IgD-negative memory B cell (primary cell): ENCODE data around the gene ROBO3. TPM values are rescaled to one million over a fixed set of nuclear protein-coding genes. Genes with fewer than 3 reads are reported as not detected.

Source experiments
- H3K27ac Mint-ChIP-seq, 3 donors: one replicate each; pipeline ENCODE4 v1.8.0; 2020 to 2022; ENCODE audit warnings: mild to moderate bottlenecking in 3 of 3, mixed read lengths in 3 of 3, moderate library complexity in 1 of 3
- H3K27me3 Mint-ChIP-seq: one replicate; pipeline ENCODE4 v1.8.0; 2021; ENCODE audit warnings: mixed read lengths
- H3K36me3 Mint-ChIP-seq: one replicate; pipeline ENCODE4 v1.8.0; 2020; ENCODE audit warnings: mild to moderate bottlenecking, mixed read lengths
- H3K4me1 Mint-ChIP-seq, 3 donors: one replicate each; pipeline ENCODE4 v1.8.0; 2020 to 2022; ENCODE audit warnings: mixed read lengths in 3 of 3, mild to moderate bottlenecking in 1 of 3
- H3K4me3 Mint-ChIP-seq, 4 donors: one replicate each; pipeline ENCODE4 v1.8.0; 2020 to 2022; ENCODE audit warnings: mild to moderate bottlenecking in 4 of 4, mixed read lengths in 4 of 4, moderate library complexity in 3 of 4
- H3K9me3 Mint-ChIP-seq, 3 donors: one replicate each; pipeline ENCODE4 v1.8.0; 2020 to 2021; ENCODE audit warnings: mixed read lengths in 3 of 3, mild to moderate bottlenecking in 1 of 3
- polyA plus RNA-seq: library from polyadenylated mRNA; unstranded; fragments of 300-500 nt; fragmentation: Illumina TruSeq; gene quantifications from one replicate; pipeline ENCODE4 v1.2.3, GENCODE V29; 2021

Gene ROBO3
- polyA plus RNA-seq, 1 donor from 2014 or later: not detected

- no peaks in the 10 kb centered on the region for H3K36me3 Mint-ChIP-seq
- H3K27ac Mint-ChIP-seq: no peak overlapping the region
- H3K27me3 Mint-ChIP-seq: peaks cover 20% of the 10 kb centered on the region
- H3K4me1 Mint-ChIP-seq: no peaks in the 10 kb centered on the region
- no peak overlapping the region for H3K4me3 Mint-ChIP-seq
- H3K9me3 Mint-ChIP-seq: no peaks in the 10 kb centered on the region
Measured at GRCh38 chr11:124886978-124887666, 21.9 kb downstream of the ROBO3 start.

DNA sequence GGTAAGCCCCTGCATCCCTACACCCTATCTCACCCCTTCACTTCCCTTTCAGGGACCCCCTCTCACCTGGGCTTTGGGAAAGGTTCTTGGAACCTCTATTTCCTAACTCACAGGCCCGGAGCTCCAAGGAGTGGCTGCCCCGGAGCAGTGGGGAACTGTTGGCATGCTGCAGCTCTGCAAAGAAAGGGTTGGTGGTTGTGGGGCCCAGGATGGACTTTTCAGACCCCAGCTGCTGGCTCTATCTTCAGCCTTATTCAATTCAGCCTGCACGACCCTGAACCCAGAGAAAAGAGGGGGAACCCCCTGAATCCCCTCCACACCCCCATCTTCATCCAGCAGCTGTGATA lies 22.4 kb downstream of the ROBO3 start:
- Mint-ChIP-seq H3K27me3 (peaks cover 23% of the 10 kb centered on the region), H3K36me3 (no peaks in the 10 kb centered on the region), H3K4me1 (no peaks in the 10 kb centered on the region), H3K27ac (no peak overlapping the region), H3K4me3 (no peak overlapping the region), H3K9me3 (no peaks in the 10 kb centered on the region)

- Mint-ChIP-seq H3K27ac (no peak overlapping the region), H3K9me3 (no peaks in the 10 kb centered on the region), H3K4me3 (no peak overlapping the region), H3K27me3 (peaks cover 19% of the 10 kb centered on the region), H3K4me1 (no peaks in the 10 kb centered on the region), H3K36me3 (no peaks in the 10 kb centered on the region)
Measured at GRCh38 chr11:124889191-124890091, 24.2 kb downstream of the ROBO3 start.

DNA sequence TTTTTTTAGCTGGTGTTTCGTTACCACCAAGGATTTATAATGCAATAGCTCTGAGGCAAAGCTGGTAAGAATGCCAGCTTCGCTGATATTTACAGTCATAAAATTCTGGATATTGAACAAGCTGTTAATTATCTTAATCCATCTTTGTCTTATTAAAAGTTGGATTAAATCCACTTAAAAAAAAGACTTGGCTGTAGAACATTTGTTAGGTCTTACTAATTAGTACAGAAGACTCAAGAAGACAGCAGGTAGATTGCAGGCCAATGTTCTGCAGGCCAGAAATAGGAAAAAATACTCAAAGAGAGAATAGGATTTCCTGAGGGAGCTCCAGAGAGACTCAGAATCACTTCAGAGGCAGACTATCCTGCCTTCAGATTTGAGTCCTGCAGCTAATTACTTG lies 24.9 kb downstream of the ROBO3 start:
- Mint-ChIP-seq H3K36me3 (no peaks in the 10 kb centered on the region), H3K4me1 (no peaks in the 10 kb centered on the region), H3K27me3 (peaks cover 13% of the 10 kb centered on the region), H3K4me3 (no peak overlapping the region), H3K9me3 (no peaks in the 10 kb centered on the region), H3K27ac (no peak overlapping the region)

DNA sequence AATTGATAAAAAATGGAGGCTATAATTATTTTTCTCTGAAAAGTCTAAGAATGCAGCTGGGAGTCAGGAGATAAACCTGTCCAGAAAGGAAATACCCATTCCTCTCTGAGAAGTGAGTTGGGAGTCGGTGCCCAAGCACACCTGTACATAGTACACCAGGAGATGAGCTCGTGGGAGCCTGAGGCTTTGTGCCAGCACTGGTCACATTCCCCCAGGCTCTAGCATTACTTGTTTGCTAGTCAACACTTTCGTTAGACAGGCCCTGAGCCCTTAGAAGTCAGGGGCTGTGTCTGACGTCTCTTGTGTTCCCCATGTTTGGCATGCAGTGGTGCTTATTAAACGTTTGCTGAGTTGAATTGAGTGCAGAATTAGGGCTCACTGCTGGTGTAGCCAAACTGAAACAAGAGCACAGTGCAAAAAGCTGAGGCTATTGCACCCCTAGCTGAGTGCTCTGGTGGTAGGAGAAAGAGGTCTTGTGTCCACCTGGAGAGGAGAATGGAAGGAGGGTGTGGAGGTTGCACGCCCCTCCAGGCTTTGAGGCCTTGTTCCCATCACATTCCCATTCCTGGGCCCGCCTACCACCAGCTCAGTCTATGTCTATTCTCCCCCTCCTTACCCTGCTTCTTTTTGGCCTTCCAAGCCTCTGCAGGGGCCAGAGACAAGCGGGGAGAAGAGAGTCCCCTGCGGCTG lies 25.6 kb downstream of the ROBO3 start:
- Mint-ChIP-seq H3K4me3 (no peak overlapping the region), H3K9me3 (no peaks in the 10 kb centered on the region), H3K27ac (no peak overlapping the region), H3K36me3 (no peaks in the 10 kb centered on the region), H3K4me1 (no peaks in the 10 kb centered on the region), H3K27me3 (peaks cover 7% of the 10 kb centered on the region)

GRCh38 chr11:124891373-124891861 lies 26.2 kb downstream of the ROBO3 start:
- Mint-ChIP-seq H3K4me1 (no peaks in the 10 kb centered on the region), H3K27ac (no peak overlapping the region), H3K36me3 (no peaks in the 10 kb centered on the region), H3K4me3 (no peak overlapping the region), H3K9me3 (no peaks in the 10 kb centered on the region), H3K27me3 (peaks cover 8% of the 10 kb centered on the region)

GRCh38 chr11:124892146-124892545 lies 26.9 kb downstream of the ROBO3 start:
- no peak overlapping the region for H3K4me3 Mint-ChIP-seq
- peaks cover 11% of the 10 kb centered on the region for H3K27me3 Mint-ChIP-seq
- no peak overlapping the region for H3K27ac Mint-ChIP-seq
- no peaks in the 10 kb centered on the region for H3K4me1 Mint-ChIP-seq
- H3K9me3 Mint-ChIP-seq: no peaks in the 10 kb centered on the region
- H3K36me3 Mint-ChIP-seq: no peaks in the 10 kb centered on the region

DNA sequence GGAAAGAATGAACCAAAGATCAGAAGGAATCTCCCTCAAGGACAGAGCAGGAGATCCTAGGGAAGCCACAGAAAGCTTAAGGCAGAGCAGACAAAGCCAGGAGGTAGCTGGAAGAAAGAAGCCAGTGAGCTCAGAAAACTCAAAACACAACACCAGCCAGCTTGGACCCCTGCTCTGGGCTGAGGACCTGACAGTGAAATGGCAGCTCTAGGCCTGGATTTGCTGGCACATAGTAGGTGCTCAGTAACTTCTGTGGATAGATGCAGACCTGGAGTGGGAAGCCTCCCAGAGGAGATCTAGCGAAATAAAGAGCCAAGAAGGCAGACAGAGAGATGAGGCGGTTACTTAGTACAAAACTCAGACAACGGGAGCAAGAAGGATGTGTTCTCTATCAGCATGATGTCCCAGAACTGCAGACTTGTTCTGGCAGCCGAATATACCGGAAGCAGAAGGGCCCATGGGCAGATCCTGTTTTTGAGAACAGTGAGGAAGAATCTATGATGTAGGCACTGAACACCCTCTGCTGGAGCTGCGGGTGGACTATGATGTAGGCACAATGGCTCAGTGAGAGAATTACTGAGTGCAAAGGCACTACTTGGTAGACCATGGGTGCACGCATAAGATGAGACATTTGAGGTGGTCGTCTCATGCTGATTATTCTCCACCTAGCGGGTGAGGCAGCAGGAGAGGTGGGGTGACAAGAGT lies 27.7 kb downstream of the ROBO3 start:
- H3K4me3 Mint-ChIP-seq: no peak overlapping the region
- H3K27ac Mint-ChIP-seq: no peak overlapping the region
- peaks cover 2% of the 10 kb centered on the region for H3K36me3 Mint-ChIP-seq
- H3K9me3 Mint-ChIP-seq: no peaks in the 10 kb centered on the region
- H3K4me1 Mint-ChIP-seq: peaks cover 0 to 2% (median 0%) of the 10 kb centered on the region in 3 donors
- H3K27me3 Mint-ChIP-seq: peaks cover 16% of the 10 kb centered on the region

GRCh38 chr11:124893781-124894401 lies 28.7 kb downstream of the ROBO3 start:
- Mint-ChIP-seq H3K4me3 (no peak overlapping the region), H3K9me3 (no peaks in the 10 kb centered on the region), H3K27ac (no peak overlapping the region), H3K36me3 (peaks cover 2% of the 10 kb centered on the region), H3K27me3 (peaks cover 18% of the 10 kb centered on the region), H3K4me1 (peaks cover 0 to 3% (median 0%) of the 10 kb centered on the region in 3 donors)

DNA sequence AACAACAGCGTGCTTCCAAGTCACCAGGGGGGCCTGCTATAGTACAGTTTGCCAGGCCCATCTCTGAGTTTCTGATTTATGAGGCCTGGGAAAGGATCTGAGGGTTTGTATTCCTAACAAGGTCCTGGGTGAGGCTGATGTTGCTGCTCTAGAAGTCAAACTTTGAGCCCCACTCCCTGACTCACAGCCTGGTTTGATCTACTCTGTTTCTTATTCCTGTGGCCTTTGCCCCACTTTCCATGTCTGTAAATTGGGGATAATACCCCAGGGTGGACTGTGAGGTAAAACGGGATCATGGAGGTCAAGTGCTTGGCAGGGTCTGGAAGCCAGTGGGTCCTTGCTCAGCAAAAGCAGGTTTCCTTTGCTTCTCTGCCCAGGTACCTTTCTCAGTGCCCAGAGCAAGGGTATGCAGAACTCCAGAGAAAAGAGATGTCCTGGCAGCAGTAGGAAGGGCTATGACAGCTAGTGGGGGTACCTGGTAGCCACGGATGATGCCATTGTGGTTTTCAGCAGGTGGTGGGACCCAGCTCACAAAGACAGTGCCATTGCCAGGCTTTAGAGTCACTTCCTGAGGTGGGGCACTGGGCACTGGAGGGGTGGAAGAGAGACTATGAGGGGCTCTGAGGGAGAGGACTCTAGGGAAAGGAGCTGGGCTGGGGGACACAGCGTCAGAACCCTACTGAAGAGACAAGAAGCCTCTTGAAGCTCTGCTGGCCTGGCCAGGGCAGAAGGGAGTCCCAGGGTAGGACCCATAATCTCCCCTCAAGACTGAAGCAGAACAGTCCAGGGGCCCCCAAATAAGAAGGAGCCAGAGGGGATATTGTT lies 29.6 kb downstream of the ROBO3 start:
- H3K27ac Mint-ChIP-seq: no peak overlapping the region
- peaks cover 2% of the 10 kb centered on the region for H3K36me3 Mint-ChIP-seq
- H3K27me3 Mint-ChIP-seq: peaks cover 25% of the 10 kb centered on the region
- H3K9me3 Mint-ChIP-seq: no peaks in the 10 kb centered on the region
- no peak overlapping the region for H3K4me3 Mint-ChIP-seq
- peaks cover 0 to 4% (median 0%) of the 10 kb centered on the region in 3 donors for H3K4me1 Mint-ChIP-seq

GRCh38 chr11:124895471-124895971 lies 30.3 kb downstream of the ROBO3 start:
- peaks cover 0 to 4% (median 0%) of the 10 kb centered on the region in 3 donors for H3K4me1 Mint-ChIP-seq

GRCh38 chr11:124896071-124896750 lies 31.0 kb downstream of the ROBO3 start:
- Mint-ChIP-seq H3K36me3 (peaks cover 2% of the 10 kb centered on the region), H3K4me3 (no peak overlapping the region), H3K4me1 (peaks cover 0 to 4% (median 0%) of the 10 kb centered on the region in 3 donors), H3K27me3 (peaks cover 30% of the 10 kb centered on the region), H3K9me3 (no peaks in the 10 kb centered on the region), H3K27ac (no peak overlapping the region)

More at GRCh38 chr11:124895471-124895971, 30.3 kb downstream of the ROBO3 start:
- Mint-ChIP-seq H3K4me3 (no peak overlapping the region), H3K27ac (no peak overlapping the region), H3K27me3 (peaks cover 28% of the 10 kb centered on the region), H3K36me3 (peaks cover 2% of the 10 kb centered on the region), H3K9me3 (no peaks in the 10 kb centered on the region)

DNA sequence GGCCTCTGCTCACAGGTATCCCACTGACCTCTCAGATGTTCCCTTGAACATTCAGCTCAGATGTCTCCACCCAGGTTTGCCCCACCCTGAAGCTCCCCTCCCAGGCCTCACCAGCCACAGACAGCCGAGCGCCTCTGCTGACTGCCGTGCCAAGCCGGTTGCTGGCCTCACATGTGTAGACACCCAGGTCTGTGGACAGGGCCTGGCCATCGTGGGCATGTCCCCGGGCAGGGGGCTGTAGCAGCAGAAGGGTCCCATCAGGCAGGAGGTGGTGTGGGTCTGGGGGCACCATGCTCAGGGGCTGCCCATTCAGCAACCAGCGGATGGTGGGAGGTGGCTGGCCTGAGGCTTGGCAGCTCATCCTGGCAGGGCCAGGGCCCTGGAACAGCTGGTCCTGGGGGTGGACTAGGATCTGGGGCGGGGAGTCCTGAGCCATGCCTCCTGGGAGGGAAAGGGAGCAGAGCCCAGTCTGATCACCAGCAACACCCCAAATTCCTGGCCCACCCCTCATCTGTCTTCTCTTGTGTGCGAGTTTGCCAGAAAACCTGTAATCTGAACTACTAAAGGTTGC lies 31.7 kb downstream of the ROBO3 start:
- Mint-ChIP-seq H3K9me3 (no peaks in the 10 kb centered on the region), H3K4me1 (peaks cover 0 to 4% (median 0%) of the 10 kb centered on the region in 3 donors), H3K36me3 (peaks cover 2% of the 10 kb centered on the region), H3K4me3 (peak overlapping the region in 1 of 4 donors; percentile 23), H3K27me3 (peaks cover 28% of the 10 kb centered on the region), H3K27ac (no peak overlapping the region)
